PC-3 (cell line): Measurements from ENCODE around the gene ARHGAP15. TPM values are rescaled to one million over a fixed set of nuclear protein-coding genes. Genes with fewer than 3 reads are reported as not detected.

Experiments used
- ATAC-seq: fragments of 200-7000 bp; cut with Tn5 transposase; 2 replicates; pipeline ENCODE4 v1.9.1; 2020; ENCODE audit warnings: mild to moderate bottlenecking, moderate library complexity
- BruUV-seq: library from RNA; stranded (reverse); fragments of 400-500 nt; replicated peaks from 2 replicates; lab custom pipeline; 2021; lab: Mats Ljungman, UMichigan
- CTCF ChIA-PET: fragments of 300-600 bp; sonication (Branson Sonifier 250); formaldehyde crosslinking; loops from one replicate; lab custom pipeline; 2022; ENCODE audit warnings: antibody characterized with exemption; lab: Charles Lee
- POLR2A ChIA-PET: fragments of 300-600 bp; sonication (Branson Sonifier 250); formaldehyde crosslinking; loops from one replicate; lab custom pipeline; 2022; ENCODE audit warnings: antibody characterized with exemption; ENCODE audit not compliant: unreplicated experiment; lab: Charles Lee
- DNase-seq: peaks from one replicate; pipeline ENCODE4 v3.0.0-alpha.2; 2015
- H2AFZ ChIP-seq: fragments of 300-600 bp; sonication (generic); 2 replicates; pipeline ENCODE4 v1.6.0; 2016; ENCODE audit warnings: antibody characterized with exemption, low read length
- H3F3A ChIP-seq: fragments of 300-600 bp; sonication (generic); one replicate; pipeline ENCODE4 v1.6.0; 2017; ENCODE audit warnings: antibody characterized with exemption, low read length, control low read depth, mild to moderate bottlenecking; ENCODE audit not compliant: unreplicated experiment
- H3K27ac ChIP-seq: fragments of 300-600 bp; sonication (generic); 2 replicates; pipeline ENCODE4 v1.5.1; 2016; ENCODE audit warnings: mild to moderate bottlenecking, low read length
- H3K27me3 ChIP-seq: fragments of 300-600 bp; sonication (generic); 2 replicates; pipeline ENCODE4 v1.6.1; 2016; ENCODE audit warnings: low read length, mixed read lengths
- H3K36me3 ChIP-seq: fragments of 300-600 bp; sonication (generic); 2 replicates; pipeline ENCODE4 v1.6.1; 2016; ENCODE audit warnings: low read depth, mixed run types, low read length, mixed read lengths
- H3K4me1 ChIP-seq: fragments of 300-600 bp; sonication (generic); 2 replicates; pipeline ENCODE4 v1.5.1; 2016; ENCODE audit warnings: low read length; ENCODE audit not compliant: insufficient read depth
- H3K4me2 ChIP-seq: fragments of 300-600 bp; sonication (generic); 2 replicates; pipeline ENCODE4 v1.6.0; 2016; ENCODE audit warnings: low read length
- H3K4me3 ChIP-seq: fragments of 300-600 bp; sonication (generic); 2 replicates; pipeline ENCODE4 v1.5.1; 2016; ENCODE audit warnings: mild to moderate bottlenecking, low read length, mixed read lengths
- H3K79me2 ChIP-seq: fragments of 300-600 bp; sonication (generic); 2 replicates; pipeline ENCODE4 v1.6.1; 2017; ENCODE audit warnings: low read length, mixed read lengths
- H3K9ac ChIP-seq: fragments of 300-600 bp; sonication (generic); 2 replicates; pipeline ENCODE4 v1.6.0; 2016; ENCODE audit warnings: mild to moderate bottlenecking, low read length
- H3K9me2 ChIP-seq: fragments of 300-600 bp; sonication (generic); replicated peaks from 2 replicates; pipeline ENCODE4 v1.6.1; 2016; ENCODE audit warnings: mixed run types, low read length, mixed read lengths
- H3K9me3 ChIP-seq: fragments of 300-600 bp; sonication (generic); 2 replicates; pipeline ENCODE4 v1.6.1; 2016; ENCODE audit warnings: low read length, mixed read lengths
- H4K20me1 ChIP-seq: fragments of 300-600 bp; sonication (generic); 2 replicates; pipeline ENCODE4 v1.6.1; 2016; ENCODE audit warnings: low read length, mixed read lengths
- CTCF ChIP-seq: fragments of 300-600 bp; sonication (generic); conservative IDR thresholded peaks from 2 replicates; pipeline ENCODE4 v1.5.1; 2017; ENCODE audit warnings: antibody characterized with exemption, low read depth, mild to moderate bottlenecking, low read length
- EZH2 ChIP-seq: fragments of 300-600 bp; sonication (generic); IDR thresholded peaks from one replicate; pipeline ENCODE4 v1.6.1; 2017; ENCODE audit warnings: antibody characterized with exemption, mild to moderate bottlenecking, low read length; ENCODE audit not compliant: unreplicated experiment
- EZH2phosphoT487 ChIP-seq: fragments of 300-600 bp; sonication (generic); IDR thresholded peaks from 2 replicates; pipeline ENCODE4 v1.6.1; 2018; ENCODE audit warnings: mild to moderate bottlenecking, antibody characterized with exemption, low read length, borderline replicate concordance
- intact Hi-C: fragments of 100-400 bp; cut with micrococcal nuclease; formaldehyde crosslinking; loops from 2 replicates; pipeline ENCODE4 v1.9.0; 2023
- total RNA-seq: library from RNA; depleted of rRNA; stranded (reverse); fragments of >200 nt; gene quantifications from 2 replicates; pipeline ENCODE4 v1.2.3, GENCODE V29; 2014

Gene ARHGAP15
- total RNA-seq, 1 experiment from 2014 or later = not detected

- peak; percentile 26 for ATAC-seq
- POLR2A ChIA-PET = no interaction called here
- CTCF ChIA-PET = no interaction called here
- H3F3A ChIP-seq = no peaks in the 10 kb centered on the region
- H2AFZ ChIP-seq = no peak overlapping the region
- TF ChIP-seq EZH2phosphoT487 (no peak), CTCF (0 out of 2 replicates have a peak, but pooled peaks have one; percentile 26), EZH2 (no peak)
- H3K4me1 ChIP-seq = peaks cover 34% of the 10 kb centered on the region
- H4K20me1 ChIP-seq = no peaks in the 10 kb centered on the region
- no peak overlapping the region for H3K4me2 ChIP-seq
- no peaks in the 10 kb centered on the region for H3K9me2 ChIP-seq
- intact Hi-C loops = no loop called here
- DNase-seq = peak; percentile 62
- H3K27ac ChIP-seq = no peak overlapping the region
- no peaks in the 10 kb centered on the region for H3K9me3 ChIP-seq
- no peak overlapping the region for H3K4me3 ChIP-seq
- H3K79me2 ChIP-seq = no peaks in the 10 kb centered on the region
- no peak overlapping the region for H3K9ac ChIP-seq
- no peaks in the 10 kb centered on the region for H3K27me3 ChIP-seq
- H3K36me3 ChIP-seq = no peaks in the 10 kb centered on the region
- BruUV-seq = no TSS peak
These were observed 299.5 kb downstream of the ARHGAP15 start for GRCh38 chr2:143428700-143429099.

- Histone ChIP-seq H3K79me2 (no peaks in the 10 kb centered on the region), H3K27me3 (no peaks in the 10 kb centered on the region), H2AFZ (no peak overlapping the region), H3K4me1 (peaks cover 34% of the 10 kb centered on the region), H3K4me3 (no peak overlapping the region), H3K9me3 (no peaks in the 10 kb centered on the region), H3K4me2 (0 out of 2 replicates have a peak overlapping the region, but pooled peaks have one; percentile 28), H3K9me2 (no peaks in the 10 kb centered on the region), H3K9ac (no peak overlapping the region), H4K20me1 (no peaks in the 10 kb centered on the region), H3F3A (no peaks in the 10 kb centered on the region), H3K27ac (peak overlapping the region; percentile 38), H3K36me3 (no peaks in the 10 kb centered on the region)
- DNase-seq (peak; percentile 71), ATAC-seq (peak; percentile 58)
- intact Hi-C loops = loop anchor here (2.0 kb wide), 1 partner anchor 165 kb away; no protein-coding TSS in a partner anchor
- TF ChIP-seq EZH2 (no peak), EZH2phosphoT487 (no peak)
- POLR2A ChIA-PET = no interaction called here
- CTCF ChIA-PET = no interaction called here
- no TSS peak for BruUV-seq
These were observed 300.9 kb downstream of the ARHGAP15 start for GRCh38 chr2:143429932-143430679.

- Histone ChIP-seq H2AFZ (no peak overlapping the region), H3K9me2 (no peaks in the 10 kb centered on the region), H3F3A (no peaks in the 10 kb centered on the region), H3K79me2 (no peaks in the 10 kb centered on the region), H3K9ac (no peak overlapping the region), H4K20me1 (no peaks in the 10 kb centered on the region), H3K4me3 (no peak overlapping the region), H3K36me3 (no peaks in the 10 kb centered on the region), H3K27me3 (no peaks in the 10 kb centered on the region), H3K27ac (no peak overlapping the region), H3K4me1 (peaks cover 30% of the 10 kb centered on the region), H3K4me2 (peak overlapping the region; percentile 30), H3K9me3 (no peaks in the 10 kb centered on the region)
- intact Hi-C loops = loop anchor here (2.0 kb wide), 1 partner anchor 167 kb away; no protein-coding TSS in a partner anchor
- ChIA-PET CTCF (no interaction called here), POLR2A (no interaction called here)
- ATAC-seq (peak; percentile 23; the same call in 1 of the 2 replicates), DNase-seq (peak; percentile 35)
- no TSS peak for BruUV-seq
- no peak for TF ChIP-seq CTCF
- no peak for TF ChIP-seq EZH2
- no peak for TF ChIP-seq EZH2phosphoT487
These were observed 302.1 kb downstream of the ARHGAP15 start for GRCh38 chr2:143431316-143431715.
